Adrenal gland (tissue), 5 donors: Measurements from ENCODE around the gene IL1A.

Source experiments
- CTCF ChIP-seq, 6 experiments: fragments of 450-650 bp in 4 of 6; fragments of 200-600 bp in 2 of 6; sonication (generic) in 1 of 6; IDR thresholded peaks; 1 replicate in 5 of 6; 2 replicates in 1 of 6; pipeline versions ENCODE4 v1.5.1 to v1.8.0; 2016 to 2021; ENCODE audit warnings: antibody characterized with exemption in 6 of 6, mild to moderate bottlenecking in 2 of 6, moderate library complexity in 1 of 6
- POLR2A ChIP-seq, 2 donors: fragments of 450-650 bp; IDR thresholded peaks; one replicate each; pipeline ENCODE4 v1.6.1; 2017; ENCODE audit warnings: antibody characterized with exemption in 2 of 2, mild to moderate bottlenecking in 2 of 2, moderate library complexity in 1 of 2
- donor health status: DM: no; HTN: no; CAD: no.

- TF ChIP-seq CTCF (IDR thresholded peaks at IDR 0.05) (no peak), POLR2A (IDR thresholded peaks at IDR 0.05) (no peak)
These were observed 50.8 kb downstream of the IL1A start for GRCh38 chr2:112733456-112733855.
